LNCAP (cell line): ENCODE results near the gene FBF1.

ENCODE experiments used
- CTCF ChIP-seq: fragments of 450-650 bp; IDR thresholded peaks from 2 replicates; pipeline ENCODE4 v1.5.1; 2017; ENCODE audit warnings: mild to moderate bottlenecking

FBF1 gene

GRCh38 chr17:75881678-75882454 lies 59.0 kb downstream of the FBF1 start:
- TF ChIP-seq CTCF = no peak

- TF ChIP-seq CTCF = no peak
These were observed 60.6 kb downstream of the FBF1 start for GRCh38 chr17:75880266-75880665.

GRCh38 chr17:75878174-75878998 lies 62.5 kb downstream of the FBF1 start, which contains the start of gene TRIM47:
Gene TRIM47 (minus strand): TSS chr17:75878581. CDS start chr17:75878548, 33 bp downstream.
- TF ChIP-seq CTCF = no peak; the same call in 1 of the 2 replicates

- peak; percentile 60 for TF ChIP-seq CTCF
These were observed 63.1 kb downstream of the FBF1 start for GRCh38 chr17:75877752-75878173.

- TF ChIP-seq CTCF = no peak
These were observed 63.7 kb downstream of the FBF1 start for GRCh38 chr17:75876938-75877751.

- no peak for TF ChIP-seq CTCF
These were observed 64.5 kb downstream of the FBF1 start for GRCh38 chr17:75876190-75876937.

GRCh38 chr17:75875940-75876189 lies 65.0 kb downstream of the FBF1 start:
- no peak for TF ChIP-seq CTCF
